GM19351 (cell line): Measurements from ENCODE around the gene ATXN8OS.
"Not testable (repeated sequence)": the region's sequence is repeated elsewhere in the genome, so short reads cannot be mapped to it uniquely, and the experiment has no call there.

Source experiments
- ATAC-seq: cut with Tn5 transposase; IDR thresholded peaks from one replicate; pipeline ENCODE4 v1.9.1; 2021; ENCODE audit warnings: mild to moderate bottlenecking, moderate library complexity; ENCODE audit not compliant: unreplicated experiment

ATXN8OS gene

GRCh38 chr13:70107498-70108281, at the start of gene ATXN8OS:
TSS of gene ATXN8OS (plus strand) at chr13:70107826.
- ATAC-seq = no peak

GRCh38 chr13:70080012-70080411, 27.6 kb upstream of the ATXN8OS start:
- no peak for ATAC-seq

- no peak for ATAC-seq
These were observed 20.4 kb upstream of the ATXN8OS start for GRCh38 chr13:70087247-70087646.

GRCh38 chr13:70088926-70089325, 18.7 kb upstream of the ATXN8OS start:
- ATAC-seq = no peak

- no peak for ATAC-seq
These were observed 17.4 kb upstream of the ATXN8OS start for GRCh38 chr13:70090036-70090723.

- ATAC-seq = no peak
These were observed 9.0 kb upstream of the ATXN8OS start for GRCh38 chr13:70098669-70099068.

- no peak for ATAC-seq
These were observed 3.1 kb upstream of the ATXN8OS start for GRCh38 chr13:70104481-70104880.

- no peak for ATAC-seq
These were observed 515 bp upstream of the ATXN8OS start for GRCh38 chr13:70107125-70107497.

GRCh38 chr13:70108356-70109105, 905 bp downstream of the ATXN8OS start, which contains the start of gene KLHL1:
TSS of gene KLHL1 (minus strand) at chr13:70108452. CDS start at chr13:70107699, 753 bp downstream.
- ATAC-seq = no peak

- no peak for ATAC-seq
These were observed 9.8 kb downstream of the ATXN8OS start for GRCh38 chr13:70117338-70117905.

GRCh38 chr13:70125693-70126092, 18.1 kb downstream of the ATXN8OS start:
- ATAC-seq = no peak

- ATAC-seq = no peak
These were observed 20.5 kb downstream of the ATXN8OS start for GRCh38 chr13:70128098-70128497.

GRCh38 chr13:70142658-70143057, 35.0 kb downstream of the ATXN8OS start:
- not testable (repeated sequence) for ATAC-seq

- ATAC-seq = no peak
These were observed 54.5 kb downstream of the ATXN8OS start for GRCh38 chr13:70162141-70162540.

GRCh38 chr13:70170689-70171088, 63.1 kb downstream of the ATXN8OS start:
- no peak for ATAC-seq

- ATAC-seq = no peak
These were observed 63.5 kb downstream of the ATXN8OS start for GRCh38 chr13:70171151-70171550.

GRCh38 chr13:70172946-70173597, 65.4 kb downstream of the ATXN8OS start:
- ATAC-seq = no peak

- ATAC-seq = no peak
These were observed 66.0 kb downstream of the ATXN8OS start for GRCh38 chr13:70173598-70173959.

- no peak for ATAC-seq
These were observed 70.7 kb downstream of the ATXN8OS start for GRCh38 chr13:70178346-70178745.
